ENCODE results near the gene ADAMTS12. TPM values are rescaled to one million over a fixed set of nuclear protein-coding genes. Genes with fewer than 3 reads are reported as not detected.

The ADAMTS12 gene
- total RNA-seq, 1 experiment from 2014 or later = 0.15 TPM

DNA sequence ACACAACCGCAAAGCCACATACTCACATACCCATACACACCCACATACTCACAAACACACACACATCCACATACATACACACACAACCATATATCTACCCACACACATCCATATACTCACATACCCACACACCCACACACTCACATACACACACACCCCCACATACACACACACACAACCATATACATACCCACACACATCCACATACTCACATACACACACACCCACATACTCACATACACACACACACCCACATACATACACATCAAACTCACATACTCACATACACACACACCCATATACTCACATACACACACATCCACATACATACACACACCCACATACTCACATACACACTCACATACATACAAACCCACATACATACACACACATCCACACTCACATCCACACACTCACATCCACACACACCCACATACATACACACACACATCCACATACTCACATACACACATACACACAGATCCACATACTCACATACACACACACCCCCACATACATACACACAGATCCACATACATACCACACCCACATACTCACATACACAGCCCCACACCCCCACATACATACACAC, 220.0 kb downstream of the ADAMTS12 start:
- Histone ChIP-seq H3K9me3 (ENCODE audit: control insufficient read depth, insufficient read depth, low read depth, low read length) (no peaks in the 10 kb centered on the region), H3K27me3 (ENCODE audit: control insufficient read depth, insufficient read depth, low read length) (no peaks in the 10 kb centered on the region), H3K36me3 (ENCODE audit: control insufficient read depth, insufficient read depth, low read length) (no peaks in the 10 kb centered on the region), H3K27ac (ENCODE audit: low read length) (no peak overlapping the region), H3K4me3 (ENCODE audit: low read depth in 2 of 2, low read length in 2 of 2) (no peak overlapping the region), H3K4me1 (ENCODE audit: control insufficient read depth, insufficient read depth, low read length) (no peaks in the 10 kb centered on the region)
- no TSS peak for BruUV-seq (replicated peaks)
- TF ChIP-seq TCF7L2 (IDR thresholded peaks at IDR 0.05; ENCODE audit: low read depth, low read length) (no peak), POLR2AphosphoS5 (IDR thresholded peaks at IDR 0.05; ENCODE audit: low read depth, low read length) (no peak), SIN3A (IDR thresholded peaks at IDR 0.05; ENCODE audit: borderline replicate concordance, insufficient read depth, low read depth, low read length) (no peak)
- TF ChIP-seq, protein P1, sequence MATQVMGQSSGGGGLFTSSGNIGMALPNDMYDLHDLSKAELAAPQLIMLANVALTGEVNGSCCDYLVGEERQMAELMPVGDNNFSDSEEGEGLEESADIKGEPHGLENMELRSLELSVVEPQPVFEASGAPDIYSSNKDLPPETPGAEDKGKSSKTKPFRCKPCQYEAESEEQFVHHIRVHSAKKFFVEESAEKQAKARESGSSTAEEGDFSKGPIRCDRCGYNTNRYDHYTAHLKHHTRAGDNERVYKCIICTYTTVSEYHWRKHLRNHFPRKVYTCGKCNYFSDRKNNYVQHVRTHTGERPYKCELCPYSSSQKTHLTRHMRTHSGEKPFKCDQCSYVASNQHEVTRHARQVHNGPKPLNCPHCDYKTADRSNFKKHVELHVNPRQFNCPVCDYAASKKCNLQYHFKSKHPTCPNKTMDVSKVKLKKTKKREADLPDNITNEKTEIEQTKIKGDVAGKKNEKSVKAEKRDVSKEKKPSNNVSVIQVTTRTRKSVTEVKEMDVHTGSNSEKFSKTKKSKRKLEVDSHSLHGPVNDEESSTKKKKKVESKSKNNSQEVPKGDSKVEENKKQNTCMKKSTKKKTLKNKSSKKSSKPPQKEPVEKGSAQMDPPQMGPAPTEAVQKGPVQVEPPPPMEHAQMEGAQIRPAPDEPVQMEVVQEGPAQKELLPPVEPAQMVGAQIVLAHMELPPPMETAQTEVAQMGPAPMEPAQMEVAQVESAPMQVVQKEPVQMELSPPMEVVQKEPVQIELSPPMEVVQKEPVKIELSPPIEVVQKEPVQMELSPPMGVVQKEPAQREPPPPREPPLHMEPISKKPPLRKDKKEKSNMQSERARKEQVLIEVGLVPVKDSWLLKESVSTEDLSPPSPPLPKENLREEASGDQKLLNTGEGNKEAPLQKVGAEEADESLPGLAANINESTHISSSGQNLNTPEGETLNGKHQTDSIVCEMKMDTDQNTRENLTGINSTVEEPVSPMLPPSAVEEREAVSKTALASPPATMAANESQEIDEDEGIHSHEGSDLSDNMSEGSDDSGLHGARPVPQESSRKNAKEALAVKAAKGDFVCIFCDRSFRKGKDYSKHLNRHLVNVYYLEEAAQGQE (IDR thresholded peaks at IDR 0.05; ENCODE audit: insufficient read depth in 1 of 2, low read depth in 2 of 2, low read length in 1 of 2) = no peak
- TF ChIP-seq, protein P2, sequence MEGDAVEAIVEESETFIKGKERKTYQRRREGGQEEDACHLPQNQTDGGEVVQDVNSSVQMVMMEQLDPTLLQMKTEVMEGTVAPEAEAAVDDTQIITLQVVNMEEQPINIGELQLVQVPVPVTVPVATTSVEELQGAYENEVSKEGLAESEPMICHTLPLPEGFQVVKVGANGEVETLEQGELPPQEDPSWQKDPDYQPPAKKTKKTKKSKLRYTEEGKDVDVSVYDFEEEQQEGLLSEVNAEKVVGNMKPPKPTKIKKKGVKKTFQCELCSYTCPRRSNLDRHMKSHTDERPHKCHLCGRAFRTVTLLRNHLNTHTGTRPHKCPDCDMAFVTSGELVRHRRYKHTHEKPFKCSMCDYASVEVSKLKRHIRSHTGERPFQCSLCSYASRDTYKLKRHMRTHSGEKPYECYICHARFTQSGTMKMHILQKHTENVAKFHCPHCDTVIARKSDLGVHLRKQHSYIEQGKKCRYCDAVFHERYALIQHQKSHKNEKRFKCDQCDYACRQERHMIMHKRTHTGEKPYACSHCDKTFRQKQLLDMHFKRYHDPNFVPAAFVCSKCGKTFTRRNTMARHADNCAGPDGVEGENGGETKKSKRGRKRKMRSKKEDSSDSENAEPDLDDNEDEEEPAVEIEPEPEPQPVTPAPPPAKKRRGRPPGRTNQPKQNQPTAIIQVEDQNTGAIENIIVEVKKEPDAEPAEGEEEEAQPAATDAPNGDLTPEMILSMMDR (IDR thresholded peaks at IDR 0.05) = no peak
- in situ Hi-C loops (cut with HindIII; ENCODE audit: low pct_unique_long_range_greater_than_20kb, low sequenced_read_pairs) = no loop called here
- POLR2A ChIA-PET = no interaction called here
- no peak for ATAC-seq
- CTCF ChIA-PET = no interaction called here
- DNase-seq (ENCODE audit: low read depth, low spot score) = no peak
- intact Hi-C loops (cut with micrococcal nuclease; ENCODE audit: unreplicated experiment) = no loop called here

DNA sequence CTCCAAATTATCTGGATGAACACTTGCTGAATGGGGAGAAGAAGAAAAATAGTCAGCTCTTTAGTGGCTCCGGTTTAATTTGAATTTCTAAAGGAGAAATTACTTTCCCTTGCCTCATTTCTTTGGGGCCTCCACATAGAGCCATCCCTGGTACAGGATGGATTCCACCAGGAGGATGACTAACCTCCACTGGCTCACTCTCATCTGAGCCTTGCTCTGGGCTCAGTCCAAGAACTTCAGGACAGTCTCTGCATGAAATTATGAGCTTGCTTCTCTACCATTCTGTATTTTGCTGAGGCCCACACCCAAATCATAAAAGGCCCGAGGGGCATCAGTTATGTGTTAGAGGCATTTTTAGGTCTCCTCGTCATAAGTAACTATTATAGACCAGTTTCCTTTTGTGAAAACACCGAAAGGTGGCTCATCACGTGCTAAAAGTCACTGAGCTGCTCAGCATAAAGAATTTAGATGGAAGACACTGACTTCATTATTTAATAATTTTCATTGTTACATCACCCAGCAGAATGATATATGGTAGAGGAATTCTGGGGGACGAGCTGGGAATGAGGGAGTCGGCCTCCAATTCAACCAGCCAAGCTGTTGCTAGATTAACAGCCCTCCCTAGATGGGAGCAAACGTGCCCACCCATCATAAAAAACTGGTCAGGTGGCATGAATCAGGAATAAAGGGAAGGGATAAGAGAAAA, 228.9 kb downstream of the ADAMTS12 start:
- no peak for DNase-seq (ENCODE audit: low read depth, low spot score)
- H3K9me3 ChIP-seq (ENCODE audit: control insufficient read depth, insufficient read depth, low read depth, low read length) = no peaks in the 10 kb centered on the region
- ChIA-PET POLR2A (no interaction called here), CTCF (no interaction called here)
- H3K4me3 ChIP-seq (ENCODE audit: low read depth in 2 of 2, low read length in 2 of 2) = no peak overlapping the region
- no peak overlapping the region for H3K27ac ChIP-seq (ENCODE audit: low read length)
- no peaks in the 10 kb centered on the region for H3K36me3 ChIP-seq (ENCODE audit: control insufficient read depth, insufficient read depth, low read length)
- intact Hi-C loops (cut with micrococcal nuclease; ENCODE audit: unreplicated experiment) (no loop called here), in situ Hi-C loops (cut with HindIII; ENCODE audit: low pct_unique_long_range_greater_than_20kb, low sequenced_read_pairs) (no loop called here)
- H3K4me1 ChIP-seq (ENCODE audit: control insufficient read depth, insufficient read depth, low read length) = no peaks in the 10 kb centered on the region
- ATAC-seq = no peak
- H3K27me3 ChIP-seq (ENCODE audit: control insufficient read depth, insufficient read depth, low read length) = no peaks in the 10 kb centered on the region
- TF ChIP-seq, protein P1 (IDR thresholded peaks at IDR 0.05; ENCODE audit: insufficient read depth in 1 of 2, low read depth in 2 of 2, low read length in 1 of 2) = no peak
- no peak for TF ChIP-seq SIN3A (IDR thresholded peaks at IDR 0.05; ENCODE audit: borderline replicate concordance, insufficient read depth, low read depth, low read length)
- TF ChIP-seq POLR2AphosphoS5 (IDR thresholded peaks at IDR 0.05; ENCODE audit: low read depth, low read length) = no peak
- no peak for TF ChIP-seq TCF7L2 (IDR thresholded peaks at IDR 0.05; ENCODE audit: low read depth, low read length)
- TF ChIP-seq, protein P2 (IDR thresholded peaks at IDR 0.05) = no peak
- BruUV-seq (replicated peaks) = no TSS peak
